HG02870 (cell line): ENCODE results near the gene RFX4.
"Not testable (repeated sequence)": the region's sequence is repeated elsewhere in the genome, so short reads cannot be mapped to it uniquely, and the experiment has no call there.

Source experiments
- ATAC-seq: cut with Tn5 transposase; IDR thresholded peaks from one replicate; pipeline ENCODE4 v1.9.1; 2021; ENCODE audit warnings: mild to moderate bottlenecking, moderate library complexity; ENCODE audit not compliant: unreplicated experiment

Gene RFX4

DNA sequence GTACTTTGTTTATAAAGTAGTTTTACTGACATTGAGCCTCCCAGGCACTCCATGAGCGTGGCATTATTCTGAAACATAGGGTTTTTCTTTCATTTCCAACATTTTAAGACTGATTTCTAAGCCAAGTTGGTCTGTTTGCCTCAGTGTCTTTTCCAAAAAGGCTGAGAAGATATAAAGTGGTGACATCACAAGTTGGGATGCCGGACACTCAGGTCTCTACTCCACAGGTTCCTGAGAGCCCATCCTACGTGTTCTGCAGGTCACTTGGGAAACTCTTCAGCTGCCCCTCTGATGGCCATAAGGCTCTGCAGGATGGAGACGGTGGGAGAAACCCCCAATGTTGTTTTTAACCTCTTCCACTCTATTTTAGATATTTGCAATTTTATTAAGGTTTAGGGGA lies 6.0 kb downstream of the RFX4 start:
- no peak for ATAC-seq

DNA sequence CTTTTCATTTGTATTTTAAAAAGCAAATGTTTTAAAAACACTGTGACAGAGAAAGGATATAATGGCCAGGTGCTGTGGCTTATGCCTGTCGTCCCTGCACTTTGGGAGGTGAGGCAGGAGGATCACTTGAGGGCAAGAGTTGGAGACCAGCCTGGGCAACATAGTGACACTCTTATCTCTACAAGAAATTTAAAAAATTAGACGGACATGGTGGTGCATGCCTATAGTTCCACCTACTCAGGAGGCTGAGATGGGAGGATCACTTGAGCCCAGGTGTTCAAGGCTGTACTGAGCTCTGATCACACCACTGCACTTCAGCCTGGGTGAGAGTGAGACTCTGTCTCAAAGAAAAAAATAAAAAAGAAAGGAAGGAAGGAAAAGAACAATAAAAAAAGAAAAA lies 7.8 kb downstream of the RFX4 start:
- ATAC-seq, result no peak

GRCh38 chr12:106594447-106594846 lies 11.6 kb downstream of the RFX4 start:
- no peak for ATAC-seq

GRCh38 chr12:106595268-106595667 lies 12.5 kb downstream of the RFX4 start:
- no peak for ATAC-seq

- no peak for ATAC-seq
Measured at GRCh38 chr12:106598003-106598402, 15.2 kb downstream of the RFX4 start.

DNA sequence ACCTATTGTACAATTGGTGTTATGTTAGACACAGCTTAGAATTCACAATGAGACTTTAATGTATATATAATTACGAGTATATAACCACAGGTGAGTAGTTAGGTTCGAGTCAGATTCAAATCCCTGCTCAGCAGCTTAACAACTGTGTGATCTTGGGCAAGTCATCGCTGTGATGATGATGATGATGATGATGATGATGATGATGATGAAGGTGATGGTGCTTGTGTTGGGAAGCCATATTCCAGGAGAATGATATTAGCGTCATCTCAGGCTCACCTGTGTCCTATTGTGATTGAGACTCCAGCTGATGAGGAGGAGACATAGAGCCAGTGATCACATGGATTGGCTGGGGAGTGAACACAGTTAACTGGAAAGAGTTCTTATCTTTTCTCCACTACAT lies 16.5 kb downstream of the RFX4 start:
- no peak for ATAC-seq

GRCh38 chr12:106600503-106600902 lies 17.7 kb downstream of the RFX4 start:
- no peak for ATAC-seq

GRCh38 chr12:106601031-106601430 lies 18.2 kb downstream of the RFX4 start:
- no peak for ATAC-seq

- no peak for ATAC-seq
Measured at GRCh38 chr12:106601496-106601895, 18.7 kb downstream of the RFX4 start.

- no peak for ATAC-seq
Measured at GRCh38 chr12:106602076-106602475, 19.3 kb downstream of the RFX4 start.

GRCh38 chr12:106605254-106605653 lies 22.4 kb downstream of the RFX4 start:
- ATAC-seq, result no peak

DNA sequence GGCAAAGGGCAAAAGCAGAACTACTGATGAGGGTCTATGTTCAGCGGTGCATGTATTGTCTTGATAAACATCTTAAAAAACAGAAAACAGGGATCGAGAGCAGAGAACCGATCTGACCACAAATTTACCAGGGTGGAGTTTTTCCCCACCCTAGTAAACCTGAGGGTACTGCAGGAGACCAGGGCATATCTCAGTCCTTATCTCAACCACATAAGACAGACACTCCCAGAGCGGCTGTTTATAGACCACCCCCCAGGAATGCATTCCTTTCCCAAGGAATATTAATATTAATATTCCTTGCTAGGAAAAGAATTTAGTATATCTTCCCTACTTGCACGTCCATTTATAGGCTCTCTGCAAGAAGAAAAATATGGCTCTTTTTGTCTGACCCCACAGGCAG lies 37.8 kb downstream of the RFX4 start:
- ATAC-seq, result not testable (repeated sequence)

GRCh38 chr12:106625976-106626375 lies 43.2 kb downstream of the RFX4 start:
- ATAC-seq, result no peak

DNA sequence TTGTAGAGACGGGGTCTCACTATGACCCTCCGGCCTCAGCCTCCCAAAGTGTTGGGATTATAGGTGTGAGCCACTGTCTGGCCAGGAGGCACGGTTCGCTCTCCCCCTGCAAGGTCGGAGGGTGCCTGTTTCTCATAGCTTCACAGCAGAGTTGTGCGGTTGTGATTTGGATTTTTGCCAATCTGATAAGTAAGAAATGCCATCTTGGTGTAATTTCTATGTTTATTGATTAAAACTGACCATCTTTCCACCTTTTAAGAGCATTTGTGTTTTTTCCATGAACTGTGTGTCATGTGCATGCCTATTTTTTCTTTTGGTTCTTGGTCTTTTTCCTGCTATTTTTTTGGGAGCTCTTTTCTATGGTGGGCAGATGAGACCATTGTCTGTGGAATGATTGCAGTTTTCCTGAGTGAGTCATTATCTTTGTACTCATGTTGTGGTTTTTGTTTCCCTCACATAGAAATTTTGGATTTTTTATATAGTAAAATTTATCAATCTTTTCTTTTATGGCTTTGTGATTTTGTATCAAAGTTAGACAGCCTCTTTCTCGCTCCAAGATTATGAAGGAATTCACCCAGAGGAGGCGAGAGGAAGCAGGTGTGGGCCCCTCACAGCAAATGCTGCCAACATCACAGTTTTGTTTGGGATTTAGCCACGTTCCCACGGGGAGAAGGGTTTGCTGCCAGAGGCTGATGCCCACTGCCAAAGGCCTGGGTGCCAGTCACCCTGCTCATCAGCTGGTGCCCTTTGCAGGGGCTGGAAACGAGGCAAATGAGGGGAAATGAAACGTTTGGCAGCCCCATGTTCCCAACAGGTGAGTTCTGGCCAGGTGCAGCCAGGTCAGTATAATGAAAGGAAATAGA lies 47.2 kb downstream of the RFX4 start:
- ATAC-seq, result no peak

DNA sequence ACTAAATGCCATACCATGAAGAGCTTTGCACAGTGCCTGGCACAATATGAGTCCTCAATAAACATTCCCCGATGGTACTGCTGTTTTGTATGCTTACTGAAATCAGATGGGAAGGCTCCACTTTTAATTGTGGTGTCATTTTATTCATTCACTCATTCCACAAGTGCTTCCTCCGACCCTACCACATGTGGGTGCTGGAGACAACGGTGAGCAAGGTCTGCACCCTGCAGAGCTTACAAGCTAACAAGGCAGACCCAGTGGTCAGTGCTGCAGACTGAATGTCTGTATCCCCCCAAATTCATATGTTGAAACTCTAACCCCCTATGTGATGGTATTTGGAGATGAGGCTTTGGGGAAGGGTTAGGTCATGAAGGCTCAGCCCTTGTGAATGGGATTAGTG lies 48.3 kb downstream of the RFX4 start:
- no peak for ATAC-seq

GRCh38 chr12:106631797-106632196 lies 49.0 kb downstream of the RFX4 start:
- no peak for ATAC-seq

GRCh38 chr12:106632797-106633450 lies 50.1 kb downstream of the RFX4 start:
- ATAC-seq, result no peak

- ATAC-seq, result no peak
Measured at GRCh38 chr12:106633451-106633823, 50.6 kb downstream of the RFX4 start.

DNA sequence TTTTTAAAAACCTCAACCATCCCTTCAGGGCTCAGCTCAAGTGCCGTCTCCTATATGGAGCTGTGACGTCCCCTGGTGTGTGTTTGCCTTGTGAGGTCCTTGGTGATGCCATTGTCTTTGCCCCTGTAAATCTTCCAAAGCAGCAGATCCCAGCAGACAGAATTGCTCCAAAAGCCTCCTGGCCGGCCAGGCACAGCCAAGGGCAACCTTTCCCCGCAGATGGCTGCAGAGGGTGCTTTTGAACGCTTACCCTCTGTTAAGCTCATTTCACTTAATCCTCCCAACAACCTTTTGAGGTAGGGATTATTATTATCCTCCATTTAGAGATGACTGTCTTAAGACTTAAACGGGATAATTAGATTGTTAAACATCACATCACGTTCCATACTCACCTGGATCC lies 51.4 kb downstream of the RFX4 start:
- ATAC-seq, result no peak

DNA sequence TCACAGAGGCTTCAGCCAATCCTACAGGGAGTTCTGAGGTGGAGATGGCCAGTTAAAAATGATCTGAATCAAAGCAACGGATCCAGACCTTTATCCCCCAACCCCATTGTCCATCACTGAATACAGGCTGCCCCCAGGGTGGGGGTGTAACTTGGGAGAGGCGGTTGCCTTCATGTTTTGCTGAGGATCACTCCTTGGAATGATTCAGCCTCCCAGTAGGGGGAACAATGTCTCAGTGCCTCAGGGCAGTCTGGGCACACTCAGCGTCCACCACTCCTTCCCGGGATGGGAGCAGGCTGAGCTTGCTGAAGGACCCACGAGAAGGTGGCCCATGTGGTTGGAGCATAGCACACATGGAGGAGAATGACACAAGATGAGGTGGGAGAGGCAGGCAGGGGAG lies 60.2 kb downstream of the RFX4 start:
- ATAC-seq, result no peak

- no peak for ATAC-seq
Measured at GRCh38 chr12:106644335-106645073, 61.7 kb downstream of the RFX4 start.

GRCh38 chr12:106645074-106645421 lies 62.2 kb downstream of the RFX4 start:
- ATAC-seq, result no peak
